HCT116 (cell line): ENCODE data around the gene ARMH4. TPM values are rescaled to one million over a fixed set of nuclear protein-coding genes. Genes with fewer than 3 reads are reported as not detected.
A peak's percentile ranks its signal among the peaks of the same experiment; 100 is the strongest.

ENCODE experiments used
- ATAC-seq: fragments of 200-7000 bp; cut with Tn5 transposase; 2 replicates; pipeline ENCODE4 v1.9.1; 2020; ENCODE audit warnings: mild to moderate bottlenecking, moderate library complexity
- BruUV-seq: library from RNA; stranded (reverse); fragments of 400-500 nt; replicated peaks from 2 replicates; lab custom pipeline; 2021; lab: Mats Ljungman, UMichigan
- CTCF ChIA-PET: fragments of 300-600 bp; sonication (Branson Sonifier 250); formaldehyde crosslinking; loops from one replicate; lab custom pipeline; 2021; ENCODE audit warnings: antibody characterized with exemption; lab: Charles Lee
- POLR2A ChIA-PET: fragments of 300-600, 350-600 bp; sonication (Branson Sonifier 250); formaldehyde crosslinking; loops from one replicate; lab custom pipeline; 2021; ENCODE audit warnings: antibody characterized with exemption; lab: Charles Lee
- RAD21 ChIA-PET, 2 experiments: fragments of 300-600 bp; sonication (Branson Sonifier 250); formaldehyde crosslinking; loops; one replicate each; lab custom pipeline; 2023; ENCODE audit warnings: low total read pairs in 2 of 2; ENCODE audit not compliant: uncharacterized antibody in 2 of 2, unreplicated experiment in 2 of 2, low non-redundant PET in 1 of 2; lab: Charles Lee
- DNase-seq: peaks from one replicate; pipeline ENCODE4 v3.0.0-alpha.2; 2010; ENCODE audit warnings: low read depth, low spot score
- H2AFZ ChIP-seq: fragments of 200-600 bp; shearing (Covaris generic), sonication (generic); 2 replicates; pipeline ENCODE4 v1.6.1; 2017; ENCODE audit warnings: low read depth, mixed run types, mixed read lengths, antibody characterized with exemption, low read length; ENCODE audit not compliant: poor library complexity, severe bottlenecking
- H3K27ac ChIP-seq: 2 replicates; pipeline ENCODE4 v1.5.1; 2012; ENCODE audit warnings: low read depth, low read length
- H3K27me3 ChIP-seq: fragments of 200-600 bp; sonication (generic); 2 replicates; pipeline ENCODE4 v1.6.1; 2016; ENCODE audit warnings: mixed run types, low read length, mixed read lengths; ENCODE audit not compliant: insufficient read depth
- H3K36me3 ChIP-seq, 2 experiments: fragments of 200-500 bp in 1 of 2; fragments of 200-600 bp in 1 of 2; sonication (Bioruptor generic) in 1 of 2; sonication (generic) in 1 of 2; 2 replicates each; pipeline versions ENCODE4 v1.5.1 to v1.6.1; 2014 to 2016; ENCODE audit warnings: low read length in 2 of 2, inconsistent platforms in 1 of 2, mixed read lengths in 1 of 2, mixed run types in 1 of 2; ENCODE audit not compliant: insufficient read depth in 2 of 2, control insufficient read depth in 1 of 2
- H3K4me1 ChIP-seq, 2 experiments: fragments of 200-600 bp in 1 of 2; sonication (generic) in 1 of 2; 2 replicates each; pipeline versions ENCODE4 v1.5.1 to v1.6.1; 2012 to 2017; ENCODE audit warnings: low read length in 2 of 2, inconsistent platforms in 1 of 2, mild to moderate bottlenecking in 1 of 2, mixed read lengths in 1 of 2, mixed run types in 1 of 2, moderate library complexity in 1 of 2; ENCODE audit not compliant: insufficient read depth in 2 of 2, control insufficient read depth in 1 of 2
- H3K4me2 ChIP-seq: fragments of 200-600 bp; sonication (generic); 2 replicates; pipeline ENCODE4 v1.6.1; 2017; ENCODE audit warnings: mixed run types, low read length, mixed read lengths
- H3K4me3 ChIP-seq, 2 experiments: fragments of 200-600 bp in 1 of 2; sonication (generic) in 1 of 2; replicated peaks in 1 of 2; 2 replicates each; pipeline ENCODE4 v1.5.1; 2011 to 2016; ENCODE audit warnings: low read length in 2 of 2, control low read depth in 1 of 2, low read depth in 1 of 2, mild to moderate bottlenecking in 1 of 2, mixed read lengths in 1 of 2, mixed run types in 1 of 2
- H3K79me2 ChIP-seq: fragments of 200-600 bp; sonication (generic); 2 replicates; pipeline ENCODE4 v1.6.1; 2017; ENCODE audit warnings: mild to moderate bottlenecking, mixed run types, low read length, moderate library complexity, mixed read lengths; ENCODE audit not compliant: insufficient read depth
- H3K9ac ChIP-seq: fragments of 200-600 bp; sonication (generic); 2 replicates; pipeline ENCODE4 v1.6.1; 2016; ENCODE audit warnings: low read length, mixed read lengths
- H3K9me2 ChIP-seq: fragments of 200-600 bp; sonication (generic), shearing (Covaris generic); 2 replicates; pipeline ENCODE4 v1.6.1; 2017; ENCODE audit warnings: mixed run types, mild to moderate bottlenecking, moderate library complexity; ENCODE audit not compliant: insufficient read depth
- H3K9me3 ChIP-seq, 2 experiments: fragments of 200-500 bp in 1 of 2; fragments of 200-600 bp in 1 of 2; sonication (Bioruptor generic) in 1 of 2; sonication (generic) in 1 of 2; 2 replicates each; pipeline ENCODE4 v1.6.1; 2014 to 2017; ENCODE audit warnings: low read length in 2 of 2, mixed read lengths in 2 of 2, inconsistent platforms in 1 of 2, low read depth in 1 of 2, mild to moderate bottlenecking in 1 of 2, mixed run types in 1 of 2, moderate library complexity in 1 of 2; ENCODE audit not compliant: control insufficient read depth in 1 of 2, insufficient read depth in 1 of 2
- H4K20me1 ChIP-seq: fragments of 200-600 bp; sonication (generic), shearing (Covaris generic); 2 replicates; pipeline ENCODE4 v1.6.1; 2017; ENCODE audit warnings: mixed run types, mild to moderate bottlenecking, moderate library complexity; ENCODE audit not compliant: insufficient read depth
- CBX3 ChIP-seq: IDR thresholded peaks from 2 replicates; pipeline ENCODE4 v1.6.1; 2012; ENCODE audit warnings: low read depth
- EZH2phosphoT487 ChIP-seq: fragments of 200-600 bp; IDR thresholded peaks from 2 replicates; pipeline ENCODE4 v1.6.1; 2018; ENCODE audit warnings: antibody characterized with exemption, borderline replicate concordance
- SIN3A ChIP-seq: IDR thresholded peaks from 2 replicates; pipeline ENCODE4 v1.6.1; 2012; ENCODE audit warnings: low read depth
- SP1 ChIP-seq: IDR thresholded peaks from 2 replicates; pipeline ENCODE4 v1.6.1; 2012; ENCODE audit warnings: low read depth
- TCF7L2 ChIP-seq: IDR thresholded peaks from 2 replicates; pipeline ENCODE4 v1.7.0; 2011; ENCODE audit warnings: borderline replicate concordance, inconsistent platforms; ENCODE audit not compliant: insufficient read depth, insufficient read length; ENCODE audit errors: extremely low read depth
- YY1 ChIP-seq: IDR thresholded peaks from 2 replicates; pipeline ENCODE4 v1.6.1; 2011; ENCODE audit warnings: low read length, low read depth, moderate library complexity, mild to moderate bottlenecking; ENCODE audit not compliant: insufficient replicate concordance; ENCODE audit errors: extremely low read depth
- ZNF274 ChIP-seq: fragments of 200-500 bp; sonication (Bioruptor generic); IDR thresholded peaks from 2 replicates; pipeline ENCODE4 v1.6.1; 2014; ENCODE audit warnings: mild to moderate bottlenecking, low read depth, low read length, inconsistent platforms
- intact Hi-C: fragments of 100-400 bp; cut with micrococcal nuclease; formaldehyde crosslinking; loops from 2 replicates; pipeline ENCODE4 v1.10.0; 2022
- total RNA-seq: library from RNA; stranded (reverse); gene quantifications from one replicate; pipeline ENCODE4 v1.2.1, GENCODE V29; 2021; ENCODE audit not compliant: unreplicated experiment
- TF ChIP-seq, protein P1 (sequence below): IDR thresholded peaks from 2 replicates; pipeline ENCODE4 v1.6.1; 2012; ENCODE audit warnings: low read depth
- TF ChIP-seq, protein P2 (sequence below), 3 experiments: fragments of 200-600 bp in 1 of 3; sonication (generic) in 1 of 3; IDR thresholded peaks in 2 of 3; conservative IDR thresholded peaks in 1 of 3; 2 replicates each; pipeline ENCODE4 v1.5.1; 2012 to 2017; ENCODE audit warnings: low read depth in 2 of 3, low read length in 2 of 3, antibody characterized with exemption in 1 of 3, borderline replicate concordance in 1 of 3, control low read depth in 1 of 3, mild to moderate bottlenecking in 1 of 3, mixed read lengths in 1 of 3, mixed run types in 1 of 3, moderate library complexity in 1 of 3; ENCODE audit not compliant: insufficient read depth in 1 of 3

Gene ARMH4
- total RNA-seq, 1 experiment from 2014 or later: 1.7 TPM

DNA sequence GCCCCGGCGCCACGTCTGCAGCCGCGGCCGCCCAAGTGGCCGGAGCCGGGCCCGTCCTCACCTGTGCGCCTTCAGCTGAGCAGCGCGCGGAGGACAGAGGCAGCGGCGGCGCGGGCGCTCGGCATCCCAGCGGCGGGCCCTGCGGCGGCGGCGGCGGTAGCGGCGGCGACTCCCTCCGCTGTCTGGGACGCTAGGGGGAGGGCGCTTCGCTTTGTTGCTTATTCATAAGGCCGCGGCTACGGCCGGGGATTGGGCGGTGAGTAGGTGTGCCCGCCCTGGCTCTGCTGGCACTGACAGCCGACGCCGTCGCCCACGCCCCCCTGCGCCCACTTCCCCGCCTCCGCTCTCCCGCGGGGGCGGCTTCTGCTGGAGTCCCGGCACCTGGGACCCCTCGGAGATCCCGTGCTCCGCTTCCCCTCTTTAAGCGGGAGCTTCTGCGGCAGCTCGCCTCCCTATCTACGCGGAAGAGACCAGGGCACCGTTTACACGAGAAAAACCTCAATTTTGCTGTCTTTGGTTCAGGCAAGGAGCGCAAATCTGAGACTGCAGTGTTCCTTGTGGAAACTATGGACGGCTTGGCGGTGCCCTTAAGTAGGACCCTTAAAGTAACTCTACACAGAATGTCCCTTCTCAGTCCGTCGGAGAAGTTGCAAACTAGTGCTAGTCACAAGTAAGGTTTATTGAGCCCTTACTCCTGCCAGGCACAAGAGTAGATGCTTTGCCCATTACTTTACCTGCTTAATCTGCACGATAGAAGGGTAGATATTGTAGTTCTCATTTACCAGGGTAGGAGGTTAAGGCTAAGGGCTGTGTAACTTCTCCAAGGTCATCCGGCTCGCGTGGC is at the start of gene ARMH4 (continued):
- TF ChIP-seq, protein P1, sequence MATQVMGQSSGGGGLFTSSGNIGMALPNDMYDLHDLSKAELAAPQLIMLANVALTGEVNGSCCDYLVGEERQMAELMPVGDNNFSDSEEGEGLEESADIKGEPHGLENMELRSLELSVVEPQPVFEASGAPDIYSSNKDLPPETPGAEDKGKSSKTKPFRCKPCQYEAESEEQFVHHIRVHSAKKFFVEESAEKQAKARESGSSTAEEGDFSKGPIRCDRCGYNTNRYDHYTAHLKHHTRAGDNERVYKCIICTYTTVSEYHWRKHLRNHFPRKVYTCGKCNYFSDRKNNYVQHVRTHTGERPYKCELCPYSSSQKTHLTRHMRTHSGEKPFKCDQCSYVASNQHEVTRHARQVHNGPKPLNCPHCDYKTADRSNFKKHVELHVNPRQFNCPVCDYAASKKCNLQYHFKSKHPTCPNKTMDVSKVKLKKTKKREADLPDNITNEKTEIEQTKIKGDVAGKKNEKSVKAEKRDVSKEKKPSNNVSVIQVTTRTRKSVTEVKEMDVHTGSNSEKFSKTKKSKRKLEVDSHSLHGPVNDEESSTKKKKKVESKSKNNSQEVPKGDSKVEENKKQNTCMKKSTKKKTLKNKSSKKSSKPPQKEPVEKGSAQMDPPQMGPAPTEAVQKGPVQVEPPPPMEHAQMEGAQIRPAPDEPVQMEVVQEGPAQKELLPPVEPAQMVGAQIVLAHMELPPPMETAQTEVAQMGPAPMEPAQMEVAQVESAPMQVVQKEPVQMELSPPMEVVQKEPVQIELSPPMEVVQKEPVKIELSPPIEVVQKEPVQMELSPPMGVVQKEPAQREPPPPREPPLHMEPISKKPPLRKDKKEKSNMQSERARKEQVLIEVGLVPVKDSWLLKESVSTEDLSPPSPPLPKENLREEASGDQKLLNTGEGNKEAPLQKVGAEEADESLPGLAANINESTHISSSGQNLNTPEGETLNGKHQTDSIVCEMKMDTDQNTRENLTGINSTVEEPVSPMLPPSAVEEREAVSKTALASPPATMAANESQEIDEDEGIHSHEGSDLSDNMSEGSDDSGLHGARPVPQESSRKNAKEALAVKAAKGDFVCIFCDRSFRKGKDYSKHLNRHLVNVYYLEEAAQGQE: no peak
- no peak for TF ChIP-seq EZH2phosphoT487
- no peak for TF ChIP-seq CBX3

DNA sequence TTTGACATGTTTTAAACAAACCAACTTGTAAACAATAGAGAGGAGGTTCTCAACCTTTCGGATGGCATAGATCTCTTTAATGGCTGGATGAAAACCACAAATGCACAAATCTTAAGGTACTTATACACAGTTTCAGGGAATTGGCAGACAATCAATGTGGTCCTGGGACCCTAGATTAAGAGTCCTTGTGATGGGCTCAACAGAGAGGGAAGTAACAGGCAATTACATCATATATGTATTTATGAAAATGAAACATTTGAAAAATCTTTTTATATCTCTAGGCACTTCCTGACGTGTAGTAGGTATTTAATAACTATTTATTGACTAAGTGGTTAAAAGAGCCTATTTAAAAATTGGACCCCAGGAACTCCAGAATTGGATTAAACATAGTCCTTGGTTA is 48.8 kb upstream of the ARMH4 start:
- RAD21 ChIA-PET: no interaction called here
- Histone ChIP-seq H3K36me3 (peaks cover 3 to 6% of the 10 kb centered on the region in 2 experiments; a peak in 2 of 4 replicates), H3K4me2 (peak overlapping the region; percentile 92), H3K79me2 (peaks cover 22% of the 10 kb centered on the region), H3K27me3 (no peaks in the 10 kb centered on the region), H4K20me1 (no peaks in the 10 kb centered on the region), H3K9ac (peak overlapping the region; percentile 74), H2AFZ (no peak overlapping the region), H3K4me1 (peaks cover 13 to 17% of the 10 kb centered on the region in 2 experiments; a peak in 3 of 4 replicates), H3K9me3 (no peaks in the 10 kb centered on the region), H3K27ac (no peak overlapping the region), H3K9me2 (no peaks in the 10 kb centered on the region), H3K4me3 (peak overlapping the region; percentile 96 to 99)
- intact Hi-C loops: loop anchor here (2.0 kb wide), 1 partner anchor 44 kb away; the partner anchor contains the start of gene PSMA3
- DNase-seq (no peak), ATAC-seq (no peak)
- no peak for TF ChIP-seq ZNF274
- no peak for TF ChIP-seq TCF7L2
- TF ChIP-seq SP1: no peak
- no peak for TF ChIP-seq YY1
- TF ChIP-seq, protein P2, sequence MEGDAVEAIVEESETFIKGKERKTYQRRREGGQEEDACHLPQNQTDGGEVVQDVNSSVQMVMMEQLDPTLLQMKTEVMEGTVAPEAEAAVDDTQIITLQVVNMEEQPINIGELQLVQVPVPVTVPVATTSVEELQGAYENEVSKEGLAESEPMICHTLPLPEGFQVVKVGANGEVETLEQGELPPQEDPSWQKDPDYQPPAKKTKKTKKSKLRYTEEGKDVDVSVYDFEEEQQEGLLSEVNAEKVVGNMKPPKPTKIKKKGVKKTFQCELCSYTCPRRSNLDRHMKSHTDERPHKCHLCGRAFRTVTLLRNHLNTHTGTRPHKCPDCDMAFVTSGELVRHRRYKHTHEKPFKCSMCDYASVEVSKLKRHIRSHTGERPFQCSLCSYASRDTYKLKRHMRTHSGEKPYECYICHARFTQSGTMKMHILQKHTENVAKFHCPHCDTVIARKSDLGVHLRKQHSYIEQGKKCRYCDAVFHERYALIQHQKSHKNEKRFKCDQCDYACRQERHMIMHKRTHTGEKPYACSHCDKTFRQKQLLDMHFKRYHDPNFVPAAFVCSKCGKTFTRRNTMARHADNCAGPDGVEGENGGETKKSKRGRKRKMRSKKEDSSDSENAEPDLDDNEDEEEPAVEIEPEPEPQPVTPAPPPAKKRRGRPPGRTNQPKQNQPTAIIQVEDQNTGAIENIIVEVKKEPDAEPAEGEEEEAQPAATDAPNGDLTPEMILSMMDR (IDR thresholded peaks at IDR 0.05 in 2 of 3, conservative IDR thresholded peaks at IDR 0.05 in 1 of 3; ENCODE audit: borderline replicate concordance in 1 of 3, insufficient read depth in 1 of 3, low read depth in 2 of 3, low read length in 2 of 3): no peak
- no peak for TF ChIP-seq SIN3A
- POLR2A ChIA-PET: no interaction called here
- TSS peak; percentile 74 for BruUV-seq
- CTCF ChIA-PET: no interaction called here
